ENCODE data around the gene MSI2.

DNA sequence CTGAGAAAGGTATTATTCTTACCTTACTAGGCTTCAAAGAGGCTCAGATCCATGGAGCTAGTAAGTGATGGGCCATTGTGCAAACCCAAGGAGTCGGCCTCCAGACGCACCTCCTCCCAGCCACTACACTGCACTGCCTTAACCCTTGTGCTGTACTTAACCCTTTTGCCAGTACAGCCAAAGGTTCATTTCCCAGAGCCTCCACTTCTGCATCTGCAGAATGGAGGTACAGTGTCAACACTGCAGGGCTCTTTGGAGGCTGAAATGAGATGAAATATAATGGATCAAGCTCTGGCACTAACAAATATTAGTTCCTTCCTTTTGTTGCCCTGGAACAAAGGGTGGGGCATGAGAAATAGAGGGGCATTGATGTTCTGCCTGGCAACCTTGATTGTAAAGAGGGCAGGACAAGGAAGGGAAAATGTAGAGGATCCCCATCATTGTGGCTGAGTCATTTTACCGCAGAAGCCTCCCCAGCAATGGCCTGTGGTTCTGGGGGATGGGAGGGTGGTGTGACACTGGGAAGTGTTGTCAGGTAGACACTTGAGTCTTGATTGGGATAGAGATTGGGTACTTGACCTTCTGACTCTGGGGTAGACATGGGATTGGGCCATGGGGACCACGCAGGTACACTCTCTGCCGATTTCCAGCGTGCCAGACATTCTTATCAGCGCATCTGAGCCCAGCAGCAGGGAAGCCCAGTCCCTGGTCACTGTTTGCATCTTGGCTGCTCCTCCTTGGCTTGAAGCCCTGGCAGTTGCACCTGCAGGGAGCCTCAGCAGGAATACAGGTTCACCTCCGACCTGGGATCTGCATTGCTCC, 84.0 kb downstream of the MSI2 start:
- TF ChIP-seq, protein P1, sequence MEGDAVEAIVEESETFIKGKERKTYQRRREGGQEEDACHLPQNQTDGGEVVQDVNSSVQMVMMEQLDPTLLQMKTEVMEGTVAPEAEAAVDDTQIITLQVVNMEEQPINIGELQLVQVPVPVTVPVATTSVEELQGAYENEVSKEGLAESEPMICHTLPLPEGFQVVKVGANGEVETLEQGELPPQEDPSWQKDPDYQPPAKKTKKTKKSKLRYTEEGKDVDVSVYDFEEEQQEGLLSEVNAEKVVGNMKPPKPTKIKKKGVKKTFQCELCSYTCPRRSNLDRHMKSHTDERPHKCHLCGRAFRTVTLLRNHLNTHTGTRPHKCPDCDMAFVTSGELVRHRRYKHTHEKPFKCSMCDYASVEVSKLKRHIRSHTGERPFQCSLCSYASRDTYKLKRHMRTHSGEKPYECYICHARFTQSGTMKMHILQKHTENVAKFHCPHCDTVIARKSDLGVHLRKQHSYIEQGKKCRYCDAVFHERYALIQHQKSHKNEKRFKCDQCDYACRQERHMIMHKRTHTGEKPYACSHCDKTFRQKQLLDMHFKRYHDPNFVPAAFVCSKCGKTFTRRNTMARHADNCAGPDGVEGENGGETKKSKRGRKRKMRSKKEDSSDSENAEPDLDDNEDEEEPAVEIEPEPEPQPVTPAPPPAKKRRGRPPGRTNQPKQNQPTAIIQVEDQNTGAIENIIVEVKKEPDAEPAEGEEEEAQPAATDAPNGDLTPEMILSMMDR (IDR thresholded peaks at IDR 0.05; ENCODE audit: insufficient read depth, low read depth, low read length): no peak
- no peak for TF ChIP-seq EZH2 (IDR thresholded peaks at IDR 0.05; ENCODE audit: insufficient read depth, low read length)
